ENCODE measurements around the gene AGAP1. TPM values are rescaled to one million over a fixed set of nuclear protein-coding genes. Genes with fewer than 3 reads are reported as not detected.

Gene AGAP1
- total RNA-seq, 1 donor from 2014 or later = 20.4 TPM

GRCh38 chr2:235825946-235826345 is 332.1 kb downstream of the AGAP1 start:
- Histone ChIP-seq H3K27me3 (no peaks in the 10 kb centered on the region), H3K9ac (no peak overlapping the region), H4K20me1 (ENCODE audit: low read depth) (no peaks in the 10 kb centered on the region), H3K9me3 (ENCODE audit: low read depth) (no peaks in the 10 kb centered on the region), H3K36me3 (peaks cover 4% of the 10 kb centered on the region), H3K4me2 (no peak overlapping the region), H3F3A (ENCODE audit: low read depth) (no peaks in the 10 kb centered on the region), H3K4me3 (no peak overlapping the region), H2AFZ (replicated peaks) (no peak overlapping the region), H3K4me1 (no peaks in the 10 kb centered on the region), H3K27ac (no peak overlapping the region), H3K79me2 (ENCODE audit: low read depth) (no peaks in the 10 kb centered on the region)
- no peak overlapping the region for H3K27ac Mint-ChIP-seq
- DNase-seq (ENCODE audit: low spot score) = no peak
- TF ChIP-seq EZH2 (IDR thresholded peaks at IDR 0.05) = no peak
- no peak for TF ChIP-seq CTCF (IDR thresholded peaks at IDR 0.05)
- TF ChIP-seq EZH2phosphoT487 (IDR thresholded peaks at IDR 0.05) = no peak
- peaks cover 31% of the 10 kb centered on the region for H3K36me3 Mint-ChIP-seq
- no peaks in the 10 kb centered on the region for H3K27me3 Mint-ChIP-seq (ENCODE audit: insufficient read depth, low read depth)
- H3K4me3 Mint-ChIP-seq = no peak overlapping the region
- H3K4me1 Mint-ChIP-seq = peaks cover 11% of the 10 kb centered on the region
- H3K9me3 Mint-ChIP-seq = no peaks in the 10 kb centered on the region

GRCh38 chr2:235826826-235827225 is 333.0 kb downstream of the AGAP1 start:
- H3K36me3 ChIP-seq = peaks cover 4% of the 10 kb centered on the region
- TF ChIP-seq EZH2 (IDR thresholded peaks at IDR 0.05) = no peak
- no peak for TF ChIP-seq EZH2phosphoT487 (IDR thresholded peaks at IDR 0.05)
- no peak for TF ChIP-seq CTCF (IDR thresholded peaks at IDR 0.05)

GRCh38 chr2:235827585-235827992 is 333.7 kb downstream of the AGAP1 start:
- TF ChIP-seq EZH2phosphoT487 (IDR thresholded peaks at IDR 0.05) (no peak), EZH2 (IDR thresholded peaks at IDR 0.05) (no peak), CTCF (IDR thresholded peaks at IDR 0.05) (no peak)
- Histone ChIP-seq H2AFZ (replicated peaks) (no peak overlapping the region), H3K27me3 (no peaks in the 10 kb centered on the region), H3K9ac (no peak overlapping the region), H3K36me3 (no peaks in the 10 kb centered on the region), H3K9me3 (ENCODE audit: low read depth) (no peaks in the 10 kb centered on the region), H3F3A (ENCODE audit: low read depth) (no peaks in the 10 kb centered on the region), H3K4me2 (no peak overlapping the region), H3K4me1 (no peaks in the 10 kb centered on the region), H4K20me1 (ENCODE audit: low read depth) (no peaks in the 10 kb centered on the region), H3K79me2 (ENCODE audit: low read depth) (no peaks in the 10 kb centered on the region), H3K4me3 (no peak overlapping the region), H3K27ac (no peak overlapping the region)
- no peak overlapping the region for H3K27ac Mint-ChIP-seq
- H3K9me3 Mint-ChIP-seq = no peaks in the 10 kb centered on the region
- no peaks in the 10 kb centered on the region for H3K27me3 Mint-ChIP-seq (ENCODE audit: insufficient read depth, low read depth)
- peaks cover 11% of the 10 kb centered on the region for H3K4me1 Mint-ChIP-seq
- H3K4me3 Mint-ChIP-seq = no peak overlapping the region
- no peak for DNase-seq (ENCODE audit: low spot score)
- peaks cover 29% of the 10 kb centered on the region for H3K36me3 Mint-ChIP-seq

More at GRCh38 chr2:235826826-235827225, 333.0 kb downstream of the AGAP1 start:
- peaks cover 28% of the 10 kb centered on the region for H3K36me3 Mint-ChIP-seq
- Histone ChIP-seq H3K27me3 (no peaks in the 10 kb centered on the region), H3K4me1 (no peaks in the 10 kb centered on the region), H3K4me2 (no peak overlapping the region), H3K4me3 (no peak overlapping the region), H3K27ac (no peak overlapping the region), H3F3A (ENCODE audit: low read depth) (no peaks in the 10 kb centered on the region), H3K79me2 (ENCODE audit: low read depth) (no peaks in the 10 kb centered on the region), H3K9me3 (ENCODE audit: low read depth) (no peaks in the 10 kb centered on the region), H3K9ac (no peak overlapping the region), H2AFZ (replicated peaks) (no peak overlapping the region), H4K20me1 (ENCODE audit: low read depth) (no peaks in the 10 kb centered on the region)
- no peak for DNase-seq (ENCODE audit: low spot score)
- H3K27ac Mint-ChIP-seq = no peak overlapping the region
- H3K4me3 Mint-ChIP-seq = no peak overlapping the region
- H3K9me3 Mint-ChIP-seq = no peaks in the 10 kb centered on the region
- no peaks in the 10 kb centered on the region for H3K27me3 Mint-ChIP-seq (ENCODE audit: insufficient read depth, low read depth)
- H3K4me1 Mint-ChIP-seq = peaks cover 11% of the 10 kb centered on the region

All from neural progenitor cell (in vitro differentiated cells).